Measurements from ENCODE around the gene LBX1.

Gene LBX1

GRCh38 chr10:101229266-101230182, at the start of gene LBX1:
Gene LBX1, minus strand, starts transcription at chr10:101229463. Its CDS starts 648 bp downstream, at chr10:101228815.
- no peak for DNase-seq

GRCh38 chr10:101273741-101274140, 44.5 kb upstream of the LBX1 start:
- DNase-seq = no peak

- DNase-seq = no peak
These were observed 44.1 kb upstream of the LBX1 start for GRCh38 chr10:101273330-101273729.

GRCh38 chr10:101272229-101272868, 43.1 kb upstream of the LBX1 start:
- DNase-seq = peak; percentile 57

- no peak for DNase-seq
These were observed 41.5 kb upstream of the LBX1 start for GRCh38 chr10:101270763-101271162.

GRCh38 chr10:101267776-101268175, 38.5 kb upstream of the LBX1 start:
- DNase-seq = no peak

- DNase-seq = no peak
These were observed 38.0 kb upstream of the LBX1 start for GRCh38 chr10:101267290-101267680.

GRCh38 chr10:101266381-101267289, 37.4 kb upstream of the LBX1 start:
- DNase-seq = no peak

- no peak for DNase-seq
These were observed 34.0 kb upstream of the LBX1 start for GRCh38 chr10:101263150-101263752.

GRCh38 chr10:101262147-101262546, 32.9 kb upstream of the LBX1 start:
- DNase-seq = no peak

GRCh38 chr10:101261702-101262101, 32.4 kb upstream of the LBX1 start:
- DNase-seq = no peak

GRCh38 chr10:101260764-101261481, 31.7 kb upstream of the LBX1 start:
- no peak for DNase-seq

- no peak for DNase-seq
These were observed 29.1 kb upstream of the LBX1 start for GRCh38 chr10:101258179-101258885.

- DNase-seq = no peak
These were observed 28.2 kb upstream of the LBX1 start for GRCh38 chr10:101257491-101257890.

GRCh38 chr10:101257084-101257483, 27.8 kb upstream of the LBX1 start:
- no peak for DNase-seq

- no peak for DNase-seq
These were observed 27.1 kb upstream of the LBX1 start for GRCh38 chr10:101256387-101256786.

- no peak for DNase-seq
These were observed 20.9 kb upstream of the LBX1 start for GRCh38 chr10:101250136-101250535.

- no peak for DNase-seq
These were observed 19.9 kb upstream of the LBX1 start for GRCh38 chr10:101249171-101249581.

GRCh38 chr10:101246639-101247038, 17.4 kb upstream of the LBX1 start:
- DNase-seq = no peak

- DNase-seq = no peak
These were observed 15.2 kb upstream of the LBX1 start for GRCh38 chr10:101244321-101245050.

All from activated CD4-positive, CD25-positive, alpha-beta regulatory T cell treated with anti-CD3 and anti-CD28 coated beads, Interleukin-2, amount 50 U/mL, for 72 hours (primary cell).